Fibroblast of skin of abdomen (primary cell): Measurements from ENCODE around the gene PHOX2A.

ENCODE experiments used
- DNase-seq: peaks from one replicate; pipeline ENCODE4 v3.0.0-alpha.2; 2013

Gene PHOX2A

GRCh38 chr11:72247584-72247983 lies 3.6 kb upstream of the PHOX2A start:
- DNase-seq, result no peak

GRCh38 chr11:72245263-72245816 lies 1.4 kb upstream of the PHOX2A start:
- no peak for DNase-seq

- no peak for DNase-seq
Observed at GRCh38 chr11:72244361-72245262, 636 bp upstream of the PHOX2A start.

- DNase-seq, result no peak
Observed at GRCh38 chr11:72243173-72244059, 560 bp downstream of the PHOX2A start.

- DNase-seq, result no peak
Observed at GRCh38 chr11:72242141-72242540, 1.8 kb downstream of the PHOX2A start.

GRCh38 chr11:72241291-72241781 lies 2.6 kb downstream of the PHOX2A start:
- DNase-seq, result no peak

- no peak for DNase-seq
Observed at GRCh38 chr11:72240461-72241290, 3.3 kb downstream of the PHOX2A start.

GRCh38 chr11:72239849-72240460 lies 4.0 kb downstream of the PHOX2A start:
- DNase-seq, result peak; percentile 35

- DNase-seq, result peak; percentile 52
Observed at GRCh38 chr11:72239313-72239848, 4.6 kb downstream of the PHOX2A start.

- DNase-seq, result no peak
Observed at GRCh38 chr11:72238492-72239312, 5.3 kb downstream of the PHOX2A start.

GRCh38 chr11:72238040-72238450 lies 5.9 kb downstream of the PHOX2A start:
- DNase-seq, result peak; percentile 66

- no peak for DNase-seq
Observed at GRCh38 chr11:72237112-72237931, 6.7 kb downstream of the PHOX2A start.

GRCh38 chr11:72236774-72237111 lies 7.2 kb downstream of the PHOX2A start:
- no peak for DNase-seq

GRCh38 chr11:72236083-72236697 lies 7.8 kb downstream of the PHOX2A start:
- no peak for DNase-seq

- no peak for DNase-seq
Observed at GRCh38 chr11:72235351-72236057, 8.5 kb downstream of the PHOX2A start.

- no peak for DNase-seq
Observed at GRCh38 chr11:72234920-72235319, 9.1 kb downstream of the PHOX2A start.

GRCh38 chr11:72234514-72234830 lies 9.5 kb downstream of the PHOX2A start:
- no peak for DNase-seq

GRCh38 chr11:72233773-72234513 lies 10.0 kb downstream of the PHOX2A start:
- DNase-seq, result no peak
